GM12865 (cell line): ENCODE measurements around the gene ZRANB1.

Source experiments
- DNase-seq: peaks from one replicate; pipeline ENCODE4 v3.0.0; 2010; ENCODE audit warnings: low read depth
- H3K4me3 ChIP-seq: 2 replicates; pipeline ENCODE4 v1.5.1; 2011; ENCODE audit warnings: mild to moderate bottlenecking, low read depth, low read length, control low read depth
- TF ChIP-seq, protein P1 (sequence below): IDR thresholded peaks from 2 replicates; pipeline ENCODE4 v1.5.1; 2011; ENCODE audit warnings: low read length, control low read depth, low read depth, inconsistent platforms; ENCODE audit not compliant: insufficient read depth; ENCODE audit errors: missing control alignments

The ZRANB1 gene

GRCh38 chr10:124992462-124993344, 50.8 kb downstream of the ZRANB1 start:
- H3K4me3 ChIP-seq: no peak overlapping the region
- DNase-seq: peak; percentile 42
- TF ChIP-seq, protein P1, sequence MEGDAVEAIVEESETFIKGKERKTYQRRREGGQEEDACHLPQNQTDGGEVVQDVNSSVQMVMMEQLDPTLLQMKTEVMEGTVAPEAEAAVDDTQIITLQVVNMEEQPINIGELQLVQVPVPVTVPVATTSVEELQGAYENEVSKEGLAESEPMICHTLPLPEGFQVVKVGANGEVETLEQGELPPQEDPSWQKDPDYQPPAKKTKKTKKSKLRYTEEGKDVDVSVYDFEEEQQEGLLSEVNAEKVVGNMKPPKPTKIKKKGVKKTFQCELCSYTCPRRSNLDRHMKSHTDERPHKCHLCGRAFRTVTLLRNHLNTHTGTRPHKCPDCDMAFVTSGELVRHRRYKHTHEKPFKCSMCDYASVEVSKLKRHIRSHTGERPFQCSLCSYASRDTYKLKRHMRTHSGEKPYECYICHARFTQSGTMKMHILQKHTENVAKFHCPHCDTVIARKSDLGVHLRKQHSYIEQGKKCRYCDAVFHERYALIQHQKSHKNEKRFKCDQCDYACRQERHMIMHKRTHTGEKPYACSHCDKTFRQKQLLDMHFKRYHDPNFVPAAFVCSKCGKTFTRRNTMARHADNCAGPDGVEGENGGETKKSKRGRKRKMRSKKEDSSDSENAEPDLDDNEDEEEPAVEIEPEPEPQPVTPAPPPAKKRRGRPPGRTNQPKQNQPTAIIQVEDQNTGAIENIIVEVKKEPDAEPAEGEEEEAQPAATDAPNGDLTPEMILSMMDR: peak; percentile 37

DNA sequence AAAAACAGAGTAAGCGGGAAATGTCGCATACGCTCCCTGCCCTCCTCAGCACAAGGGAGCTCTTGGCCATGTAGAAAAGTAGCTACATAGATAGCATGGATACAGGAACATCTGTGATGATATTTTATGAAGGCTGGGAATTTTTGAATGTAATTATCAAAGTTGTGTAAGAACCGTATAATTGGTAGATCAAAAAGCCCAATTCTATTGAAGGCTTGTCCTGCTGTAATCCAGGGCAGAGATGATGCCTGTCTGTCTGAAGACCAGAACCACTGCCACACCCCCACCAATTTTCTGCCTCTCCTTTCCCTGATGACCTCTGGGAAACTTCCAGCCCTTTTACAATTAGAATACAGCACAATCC, 51.4 kb downstream of the ZRANB1 start:
- DNase-seq: no peak
- TF ChIP-seq, protein P1: no peak

GRCh38 chr10:124993736-124994451, 52.0 kb downstream of the ZRANB1 start:
- no peak overlapping the region for H3K4me3 ChIP-seq
- TF ChIP-seq, protein P1: no peak
- no peak for DNase-seq

More for the DNA sequence above, 51.4 kb downstream of the ZRANB1 start:
- H3K4me3 ChIP-seq: no peak overlapping the region

- no peak overlapping the region for H3K4me3 ChIP-seq
- DNase-seq: no peak
These were observed 52.9 kb downstream of the ZRANB1 start for GRCh38 chr10:124994573-124995473.

DNA sequence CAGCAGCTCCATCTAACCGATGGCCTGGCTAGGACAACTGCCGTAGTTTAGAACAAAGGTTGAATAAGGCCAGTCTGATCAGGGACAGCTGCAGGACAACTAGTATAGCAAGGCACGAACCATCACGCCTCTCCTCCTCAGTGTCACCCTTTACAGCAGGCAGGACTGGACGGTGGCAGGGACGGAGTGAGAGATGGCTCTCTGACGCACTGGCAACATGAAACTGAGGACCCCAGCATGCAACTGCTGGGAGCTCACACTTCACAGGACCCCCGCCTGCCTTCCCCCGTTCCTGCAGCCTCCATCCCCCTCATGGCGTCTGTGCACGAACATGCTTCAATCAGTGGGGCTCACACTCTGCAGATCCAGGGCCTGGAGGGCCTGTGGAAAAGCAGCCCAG, 53.7 kb downstream of the ZRANB1 start:
- TF ChIP-seq, protein P1: no peak
- DNase-seq: no peak
- H3K4me3 ChIP-seq: no peak overlapping the region

More at GRCh38 chr10:124994573-124995473, 52.9 kb downstream of the ZRANB1 start:
- TF ChIP-seq, protein P1: no peak

DNA sequence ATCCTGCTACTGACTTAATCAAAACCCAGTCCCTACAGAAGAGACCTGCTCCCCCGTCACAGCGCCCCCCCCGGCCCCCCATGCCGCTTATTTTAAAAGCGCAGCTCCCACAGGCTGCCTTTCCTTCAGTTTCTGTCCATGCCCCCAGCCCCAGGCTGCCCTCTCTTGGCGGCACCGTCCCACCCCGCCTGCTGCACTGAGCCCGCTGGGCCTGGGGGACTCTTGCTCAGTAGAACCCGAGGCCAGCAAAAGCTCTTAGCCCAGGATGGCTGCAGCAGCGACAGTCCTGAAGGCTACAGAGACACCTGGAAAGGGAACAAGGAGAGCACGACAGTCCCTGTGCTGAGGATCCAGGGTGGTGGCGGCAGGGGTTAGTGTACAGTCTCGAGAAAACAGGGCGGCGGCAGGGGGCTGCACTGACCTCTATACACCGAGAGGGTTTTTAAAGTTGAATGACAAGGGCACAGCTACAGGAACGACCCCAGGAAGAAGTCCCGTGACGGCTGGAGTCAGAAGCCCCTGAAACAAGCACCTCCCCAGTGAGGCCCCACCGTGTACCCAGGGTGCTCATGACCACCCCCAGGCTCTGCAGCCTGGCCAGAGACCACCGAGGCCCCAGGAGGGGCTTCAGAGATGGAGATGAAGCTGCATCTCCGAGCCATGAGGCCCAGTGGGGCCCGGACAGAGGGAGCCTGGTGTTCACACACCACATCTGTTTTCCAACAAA, 54.4 kb downstream of the ZRANB1 start:
- DNase-seq: no peak
- H3K4me3 ChIP-seq: no peak overlapping the region
- TF ChIP-seq, protein P1: no peak
